ENCODE data around the gene OSTC. TPM values are rescaled to one million over a fixed set of nuclear protein-coding genes. Genes with fewer than 3 reads are reported as not detected.

The OSTC gene
- total and polyA plus RNA-seq, 3 donors from 2014 or later, result 48.9 to 78.1 (median 54.5) TPM

- Histone ChIP-seq H3K27me3 (no peaks in the 10 kb centered on the region), H3K4me1 (peaks cover 15% of the 10 kb centered on the region), H3K4me3 (peak within 1 kb of the TSS; percentile 83 to 84), H3K27ac (peak within 1 kb of the TSS; percentile 57 to 78), H3K9me3 (no peaks in the 10 kb centered on the region), H3K36me3 (ENCODE audit: low read depth, missing control alignments) (no peaks in the 10 kb centered on the region)
- peak; percentile 99 for DNase-seq
- 0 to 1% methylated on average over 19 to 32 of the region's 32 CpGs for WGBS, 2 donors
- intact Hi-C loops (cut with DNase I; ENCODE audit: low total_unique reads), result no loop called here
- peak; percentile 87 for TF ChIP-seq POLR2A (IDR thresholded peaks at IDR 0.05)
- TF ChIP-seq CTCF (IDR thresholded peaks at IDR 0.05), result no peak
Observed at GRCh38 chr4:108620101-108620932, 30.1 kb upstream of the OSTC start, which contains the start of gene RPL34. RPL34 (plus strand) TSS chr4:108620576; CDS start chr4:108621960, 1,384 bp downstream.

GRCh38 chr4:108620933-108621905 is 29.2 kb upstream of the OSTC start:
- DNase-seq, result no peak
- Histone ChIP-seq H3K27ac (peak overlapping the region; percentile 57 to 78), H3K4me3 (peak overlapping the region; percentile 83 to 84), H3K9me3 (no peaks in the 10 kb centered on the region), H3K36me3 (ENCODE audit: low read depth, missing control alignments) (no peaks in the 10 kb centered on the region), H3K4me1 (peaks cover 15% of the 10 kb centered on the region), H3K27me3 (no peaks in the 10 kb centered on the region)
- TF ChIP-seq POLR2A (IDR thresholded peaks at IDR 0.05) (no peak), CTCF (IDR thresholded peaks at IDR 0.05) (no peak)
- WGBS, 2 donors, result 6 to 9% methylated on average over 23 of the region's 23 CpGs
- intact Hi-C loops (cut with DNase I; ENCODE audit: low total_unique reads), result no loop called here

- no peak for DNase-seq
- 81 to 85% methylated on average over 4 of the region's 4 CpGs for WGBS, 2 donors
- H3K4me3 ChIP-seq, result no peak overlapping the region
- H3K27me3 ChIP-seq, result no peaks in the 10 kb centered on the region
- intact Hi-C loops (cut with DNase I; ENCODE audit: low total_unique reads), result no loop called here
- H3K27ac ChIP-seq, result no peak overlapping the region
- no peaks in the 10 kb centered on the region for H3K36me3 ChIP-seq (ENCODE audit: low read depth, missing control alignments)
- H3K9me3 ChIP-seq, result no peaks in the 10 kb centered on the region
- TF ChIP-seq POLR2A (IDR thresholded peaks at IDR 0.05) (no peak), CTCF (IDR thresholded peaks at IDR 0.05) (no peak)
- H3K4me1 ChIP-seq, result peaks cover 15% of the 10 kb centered on the region
Observed at GRCh38 chr4:108622022-108622421, 28.4 kb upstream of the OSTC start.

- H3K9me3 ChIP-seq, result no peaks in the 10 kb centered on the region
- no peaks in the 10 kb centered on the region for H3K27me3 ChIP-seq
- TF ChIP-seq POLR2A (IDR thresholded peaks at IDR 0.05), result no peak
- TF ChIP-seq CTCF (IDR thresholded peaks at IDR 0.05), result no peak
- intact Hi-C loops (cut with DNase I; ENCODE audit: low total_unique reads), result no loop called here
- WGBS, 2 donors, result 89 to 94% methylated on average over 5 of the region's 5 CpGs
- H3K4me3 ChIP-seq, result no peak overlapping the region
- no peak overlapping the region for H3K27ac ChIP-seq
- DNase-seq, result no peak
- peaks cover 15% of the 10 kb centered on the region for H3K4me1 ChIP-seq
- no peaks in the 10 kb centered on the region for H3K36me3 ChIP-seq (ENCODE audit: low read depth, missing control alignments)
Observed at GRCh38 chr4:108622828-108623227, 27.6 kb upstream of the OSTC start.
